ENCODE results near the gene TREX2.
"Not testable (repeated sequence)": the region's sequence is repeated elsewhere in the genome, so short reads cannot be mapped to it uniquely, and the experiment has no call there.

TREX2 gene

GRCh38 chrX:153405426-153405825 lies 40.4 kb downstream of the TREX2 start:
- no peak for DNase-seq

DNA sequence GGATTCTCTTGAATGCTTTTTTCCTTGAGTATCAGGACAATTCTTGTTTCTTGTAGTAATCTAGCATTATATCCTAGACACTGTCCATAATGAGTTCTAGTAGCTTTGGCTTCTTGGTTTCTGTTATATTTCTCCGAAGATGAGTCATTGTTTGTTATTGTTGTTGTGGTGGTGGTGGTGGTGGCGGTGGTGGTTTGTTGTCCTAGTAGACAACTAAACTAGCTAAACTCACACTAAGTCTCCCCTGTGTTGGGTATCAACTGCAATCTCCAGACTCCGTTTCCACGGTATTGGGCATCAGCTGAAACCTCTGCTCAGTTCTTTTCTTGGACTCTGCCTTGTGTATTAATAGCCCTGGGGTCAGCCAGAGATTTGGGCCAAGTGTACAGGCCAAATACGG lies 41.5 kb downstream of the TREX2 start:
- not testable (repeated sequence) for DNase-seq

- DNase-seq = no peak
These were observed 44.6 kb downstream of the TREX2 start, which contains the start of gene PNMA6E for GRCh38 chrX:153401133-153401764. Gene PNMA6E, minus strand, starts transcription at chrX:153401350. Its CDS starts 2,501 bp downstream, at chrX:153398849.

DNA sequence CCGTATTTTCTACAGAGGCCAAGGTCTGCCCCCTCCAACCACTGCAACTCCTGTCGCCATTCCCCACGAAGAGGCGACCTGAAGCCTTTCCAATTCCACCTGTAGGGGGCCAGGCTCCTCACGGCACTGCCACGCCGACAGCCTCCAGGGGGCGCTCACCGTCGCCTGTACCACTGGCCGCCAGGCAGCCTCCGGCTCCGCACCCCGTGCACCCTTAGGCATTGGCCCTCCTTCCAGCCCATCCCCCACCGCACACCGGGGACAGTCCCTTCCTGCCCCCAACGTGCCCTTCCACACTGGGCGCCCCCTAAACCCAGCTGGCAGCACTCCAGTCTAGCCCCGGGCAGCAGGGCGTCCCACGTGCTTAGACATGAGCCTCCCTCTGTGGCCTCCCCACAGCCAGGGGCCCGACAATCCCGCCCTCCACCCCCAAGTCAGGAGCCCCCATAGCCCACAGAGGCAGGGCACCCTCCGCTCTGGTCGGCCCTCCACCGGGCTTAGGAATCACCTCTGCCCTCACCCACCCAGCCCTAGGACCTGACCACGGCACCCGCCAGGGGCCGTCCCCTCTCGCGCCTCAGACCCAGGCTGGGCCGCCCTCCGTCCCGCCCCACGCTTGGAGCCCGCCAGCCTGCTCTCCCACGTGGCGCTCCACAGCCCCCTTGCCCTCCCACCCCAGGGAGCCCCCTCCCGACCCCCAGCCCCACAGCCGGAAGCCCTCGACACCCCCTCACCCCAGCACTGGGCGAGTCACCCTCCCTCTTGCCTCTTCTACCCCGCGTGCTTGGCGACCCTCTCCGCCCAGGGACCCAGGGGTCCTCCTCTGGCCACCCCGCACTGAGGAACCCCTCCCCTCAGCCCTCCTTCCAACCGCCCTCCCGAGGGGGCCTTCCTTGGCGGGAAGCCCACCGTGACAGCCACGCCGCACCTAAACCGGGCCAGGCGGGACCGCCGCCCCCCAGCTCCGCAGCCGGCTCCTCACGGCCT lies 45.4 kb downstream of the TREX2 start:
- no peak for DNase-seq

DNA sequence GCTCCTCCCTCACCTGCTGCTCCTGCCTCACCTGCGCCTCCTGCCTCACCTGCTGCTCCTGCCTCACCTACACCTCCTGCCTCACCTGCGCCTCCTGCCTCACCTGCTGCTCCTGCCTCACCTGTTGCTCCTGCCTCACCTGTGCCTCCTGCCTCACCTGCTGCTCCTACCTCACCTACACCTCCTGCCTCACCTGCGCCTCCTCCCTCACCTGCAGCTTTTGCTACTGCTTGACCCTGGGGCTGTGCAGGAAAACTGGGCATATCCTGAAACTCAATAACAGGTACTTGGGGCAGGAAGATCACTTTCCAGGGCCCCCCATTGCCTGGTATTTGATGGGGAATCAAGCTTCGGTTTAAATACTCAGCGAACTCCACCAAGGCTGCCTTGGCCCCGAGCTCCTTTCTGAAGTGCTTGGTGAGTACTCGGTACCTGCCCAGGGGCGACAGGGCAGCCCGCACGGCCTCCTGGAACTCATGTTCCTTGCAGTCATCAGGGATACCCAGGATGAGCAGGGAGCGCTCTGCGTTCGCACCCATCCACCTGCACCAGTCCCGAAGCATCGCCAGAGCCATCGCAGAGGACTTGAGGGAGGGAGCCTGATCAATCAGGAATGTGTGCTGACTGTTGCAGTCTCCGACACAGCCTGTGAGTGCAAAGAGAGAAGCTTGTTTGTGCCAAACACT lies 47.4 kb downstream of the TREX2 start:
- no peak for DNase-seq

GRCh38 chrX:153397256-153397960 lies 48.4 kb downstream of the TREX2 start:
- no peak for DNase-seq

DNA sequence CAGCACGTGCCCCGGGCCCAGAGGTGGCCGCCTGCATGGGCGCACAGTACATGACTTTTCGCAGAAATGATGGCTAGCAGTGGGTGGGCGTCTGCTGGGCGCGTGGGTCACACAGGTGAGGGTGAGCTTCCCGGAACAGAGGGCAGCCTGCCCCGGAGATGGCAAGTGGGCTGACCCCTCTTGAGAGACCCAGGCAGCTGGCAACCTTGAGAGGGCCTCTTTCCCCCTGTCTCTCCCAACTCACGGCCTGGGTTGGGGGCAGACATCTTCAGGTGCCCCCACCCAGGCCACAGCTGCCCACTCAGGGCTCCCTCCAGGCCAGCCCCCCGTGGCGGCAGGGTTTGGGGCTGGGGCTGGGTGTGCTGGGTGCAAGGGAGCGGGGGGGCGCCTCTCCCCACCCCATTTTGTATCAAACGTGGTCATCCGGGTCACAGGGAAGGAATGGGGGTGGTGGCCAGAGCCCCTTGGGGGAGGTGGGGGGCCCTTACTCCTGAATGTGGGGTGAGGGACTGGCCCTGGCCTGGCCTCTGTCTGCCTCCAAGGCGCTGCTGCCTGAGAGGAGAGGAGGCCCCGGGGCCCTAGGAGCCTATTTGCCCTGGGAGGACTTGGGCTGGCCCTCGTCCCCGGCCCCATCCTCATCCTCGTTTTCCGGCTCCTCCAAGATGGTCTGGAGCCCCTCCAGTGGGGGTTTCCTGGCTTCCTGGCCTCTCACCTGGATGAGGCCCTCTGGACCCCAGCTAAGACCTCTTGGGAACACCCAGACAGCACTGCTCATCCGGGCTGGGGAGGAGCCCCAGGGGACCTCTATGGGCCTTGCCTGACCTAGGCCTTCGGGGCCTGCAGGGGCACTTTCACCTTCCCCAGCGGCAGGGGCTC lies 49.3 kb downstream of the TREX2 start:
- DNase-seq = no peak

DNA sequence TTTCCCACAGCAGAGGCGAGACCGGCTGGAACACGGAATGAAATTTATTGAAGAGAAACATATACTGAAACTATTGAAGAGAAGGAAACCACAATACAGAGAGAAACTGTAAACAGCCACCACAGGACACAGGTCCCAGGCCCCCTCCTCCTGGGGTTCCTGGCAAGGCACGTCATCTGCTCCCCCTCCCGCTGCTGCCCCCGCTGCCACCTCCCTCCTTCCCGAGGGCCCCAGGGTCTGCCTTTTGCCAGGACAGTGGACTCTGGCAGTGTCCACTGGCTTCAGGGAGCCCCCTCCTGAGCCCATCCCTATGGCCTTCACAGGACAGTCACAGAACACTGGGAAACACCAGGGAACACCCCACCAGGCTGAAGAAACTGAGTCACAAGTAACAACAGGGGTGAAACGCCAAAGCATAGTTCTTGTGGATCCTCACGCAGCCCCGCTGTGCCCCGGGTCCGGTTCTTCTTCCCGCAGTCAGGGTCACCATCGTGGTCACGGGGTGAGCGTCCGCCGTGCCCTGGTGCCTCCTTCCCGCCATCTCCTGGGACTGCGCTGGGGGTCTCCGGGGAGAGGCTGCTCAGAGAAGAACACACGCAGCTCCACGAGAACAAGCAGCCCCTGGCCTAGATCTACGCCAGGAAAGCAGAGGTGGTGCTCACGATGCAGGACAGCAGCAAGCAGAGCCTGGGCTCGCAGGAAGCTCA lies 50.1 kb downstream of the TREX2 start:
- no peak for DNase-seq

GRCh38 chrX:153394612-153395011 lies 51.2 kb downstream of the TREX2 start:
- no peak for DNase-seq
